ENCODE measurements around the gene KLK12. TPM values are rescaled to one million over a fixed set of nuclear protein-coding genes. Genes with fewer than 3 reads are reported as not detected.

KLK12 gene
- total RNA-seq, 2 experiments from 2014 or later: not detected

DNA sequence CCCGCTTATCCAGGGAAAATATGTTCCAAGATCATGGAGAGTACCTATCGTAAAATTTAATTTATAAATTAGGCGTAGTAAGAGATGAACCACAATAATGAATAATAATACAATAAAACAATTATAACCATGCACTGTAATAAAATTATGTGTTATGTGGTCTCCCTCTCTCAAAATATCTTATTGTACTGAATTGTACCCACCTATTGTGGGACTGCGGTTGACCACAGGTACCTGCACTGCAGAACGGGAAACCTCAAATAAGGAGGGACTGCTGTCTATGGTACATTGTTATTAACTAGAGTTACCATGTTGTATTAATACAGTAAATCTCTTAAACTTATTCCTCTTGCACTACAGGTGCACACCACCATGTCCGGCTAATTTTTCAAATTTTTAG is 5.3 kb upstream of the KLK12 start:
- ATAC-seq (ENCODE audit: poor library complexity) (no peak), DNase-seq (no peak)
- Histone ChIP-seq H3K4me1 (ENCODE audit: insufficient read depth, low read length) (no peaks in the 10 kb centered on the region), H3K9me3 (ENCODE audit: control insufficient read depth in 1 of 2, insufficient read depth in 1 of 2, low read length in 2 of 2) (peaks cover 0 to 4% of the 10 kb centered on the region in 2 experiments), H3K36me3 (ENCODE audit: insufficient read depth, low read length) (no peaks in the 10 kb centered on the region), H3K4me3 (ENCODE audit: low read length) (no peak overlapping the region), H3K27me3 (ENCODE audit: control insufficient read depth in 1 of 2, insufficient read depth in 2 of 2, low read length in 2 of 2) (no peaks in the 10 kb centered on the region), H3K27ac (ENCODE audit: low read depth in 1 of 2, low read length in 2 of 2) (no peak overlapping the region)
- no peak overlapping the region for H3K27ac Mint-ChIP-seq
- POLR2A ChIA-PET: no interaction called here
- no peak overlapping the region for H3K4me3 Mint-ChIP-seq
- H3K36me3 Mint-ChIP-seq (ENCODE audit: low read depth): no peaks in the 10 kb centered on the region
- no peak for TF ChIP-seq CTCF (IDR thresholded peaks at IDR 0.05)
- no peaks in the 10 kb centered on the region for H3K4me1 Mint-ChIP-seq (ENCODE audit: low read depth)
- H3K27me3 Mint-ChIP-seq: no peaks in the 10 kb centered on the region
- no peaks in the 10 kb centered on the region for H3K9me3 Mint-ChIP-seq
- CTCF ChIA-PET: no interaction called here
- intact Hi-C loops (cut with DNase I, micrococcal nuclease): no loop called here

GRCh38 chr19:51036519-51036918 is 1.7 kb upstream of the KLK12 start:
- ChIA-PET CTCF (no interaction called here), POLR2A (no interaction called here)
- Histone ChIP-seq H3K36me3 (ENCODE audit: insufficient read depth, low read length) (no peaks in the 10 kb centered on the region), H3K9me3 (ENCODE audit: control insufficient read depth in 1 of 2, insufficient read depth in 1 of 2, low read length in 2 of 2) (peaks cover 0 to 8% of the 10 kb centered on the region in 2 experiments), H3K4me3 (ENCODE audit: low read length) (no peak overlapping the region), H3K27ac (ENCODE audit: low read depth in 1 of 2, low read length in 2 of 2) (no peak overlapping the region), H3K27me3 (ENCODE audit: control insufficient read depth in 1 of 2, insufficient read depth in 2 of 2, low read length in 2 of 2) (peaks cover 0 to 2% of the 10 kb centered on the region in 2 experiments), H3K4me1 (ENCODE audit: insufficient read depth, low read length) (no peaks in the 10 kb centered on the region)
- H3K36me3 Mint-ChIP-seq (ENCODE audit: low read depth): no peaks in the 10 kb centered on the region
- ATAC-seq (ENCODE audit: poor library complexity) (no peak), DNase-seq (no peak)
- H3K4me1 Mint-ChIP-seq (ENCODE audit: low read depth): no peaks in the 10 kb centered on the region
- TF ChIP-seq CTCF (IDR thresholded peaks at IDR 0.05): no peak
- H3K27me3 Mint-ChIP-seq: peaks cover 15% of the 10 kb centered on the region
- H3K9me3 Mint-ChIP-seq: no peaks in the 10 kb centered on the region
- H3K4me3 Mint-ChIP-seq: no peak overlapping the region
- intact Hi-C loops (cut with DNase I, micrococcal nuclease): no loop called here
- H3K27ac Mint-ChIP-seq: no peak overlapping the region

DNA sequence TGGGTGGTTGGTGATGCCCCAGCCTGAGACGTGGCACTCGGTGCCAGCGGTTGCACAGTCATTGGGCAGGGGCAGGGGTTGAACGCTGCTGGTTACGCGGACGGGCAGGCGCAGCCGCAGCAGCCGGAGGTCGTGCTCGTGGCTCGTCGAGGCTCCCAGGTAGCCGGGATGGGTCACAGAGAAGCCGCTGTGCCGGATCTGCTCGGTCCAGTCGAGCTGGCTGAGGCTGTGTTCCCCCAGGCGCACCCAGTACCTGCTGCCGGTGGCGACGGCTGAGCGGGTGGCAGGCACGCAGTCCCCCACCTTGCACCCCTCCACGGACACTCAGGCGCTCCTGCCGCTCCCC is 2.9 kb downstream of the KLK12 start:
- no peak for TF ChIP-seq CTCF (IDR thresholded peaks at IDR 0.05)
- Mint-ChIP-seq H3K4me3 (no peak overlapping the region), H3K9me3 (no peaks in the 10 kb centered on the region), H3K27ac (no peak overlapping the region), H3K27me3 (peaks cover 49% of the 10 kb centered on the region), H3K4me1 (ENCODE audit: low read depth) (no peaks in the 10 kb centered on the region), H3K36me3 (ENCODE audit: low read depth) (no peaks in the 10 kb centered on the region)
- Histone ChIP-seq H3K9me3 (ENCODE audit: control insufficient read depth in 1 of 2, insufficient read depth in 1 of 2, low read length in 2 of 2) (peaks cover 0 to 4% of the 10 kb centered on the region in 2 experiments), H3K36me3 (ENCODE audit: insufficient read depth, low read length) (no peaks in the 10 kb centered on the region), H3K4me1 (ENCODE audit: insufficient read depth, low read length) (no peaks in the 10 kb centered on the region), H3K4me3 (ENCODE audit: low read length) (no peak overlapping the region), H3K27me3 (ENCODE audit: control insufficient read depth in 1 of 2, insufficient read depth in 2 of 2, low read length in 2 of 2) (peaks cover 2 to 15% of the 10 kb centered on the region in 2 experiments), H3K27ac (ENCODE audit: low read depth in 1 of 2, low read length in 2 of 2) (no peak overlapping the region)
- ATAC-seq (ENCODE audit: poor library complexity): no peak
- ChIA-PET CTCF (no interaction called here), POLR2A (no interaction called here)
- DNase-seq: no peak
- intact Hi-C loops (cut with DNase I, micrococcal nuclease): no loop called here
